GM12878 (cell line): ENCODE measurements around the gene RPL29. TPM values are rescaled to one million over a fixed set of nuclear protein-coding genes. Genes with fewer than 3 reads are reported as not detected.

Experiments used
- BMI1 ChIP-seq: fragments of 450-650 bp; IDR thresholded peaks from 2 replicates; pipeline ENCODE4 v1.6.1; 2016; ENCODE audit warnings: mild to moderate bottlenecking, moderate library complexity, borderline replicate concordance
- CBX5 ChIP-seq: sonication (generic); IDR thresholded peaks from 2 replicates; pipeline ENCODE4 v1.6.1; 2016; ENCODE audit warnings: low read depth, moderate library complexity, mild to moderate bottlenecking, inconsistent platforms
- CHD2 ChIP-seq: IDR thresholded peaks from 2 replicates; pipeline ENCODE4 v1.6.1; 2011; ENCODE audit warnings: low read depth, low read length, improper control_type of control experiment, borderline replicate concordance
- ESRRA ChIP-seq: IDR thresholded peaks from 2 replicates; pipeline ENCODE4 v1.6.1; 2012; ENCODE audit warnings: mild to moderate bottlenecking, low read length, improper control_type of control experiment
- ETV6 ChIP-seq, 2 experiments: fragments of 450-650 bp in 1 of 2; IDR thresholded peaks in 1 of 2; conservative IDR thresholded peaks in 1 of 2; 2 replicates each; pipeline ENCODE4 v1.6.1; 2014; ENCODE audit warnings: antibody characterized with exemption in 1 of 2, borderline replicate concordance in 1 of 2, low read depth in 1 of 2, mild to moderate bottlenecking in 1 of 2, moderate library complexity in 1 of 2
- HDAC6 ChIP-seq: fragments of 200-600 bp; sonication (generic); IDR thresholded peaks from one replicate; pipeline ENCODE4 v1.8.0; 2017; ENCODE audit warnings: antibody characterized with exemption; ENCODE audit not compliant: unreplicated experiment
- IKZF2 ChIP-seq, 2 experiments: fragments of 450-650 bp; IDR thresholded peaks; 2 replicates each; pipeline ENCODE4 v1.6.1; 2017; ENCODE audit warnings: mild to moderate bottlenecking in 2 of 2, moderate library complexity in 2 of 2
- IRF4 ChIP-seq: IDR thresholded peaks from 2 replicates; pipeline ENCODE4 v1.6.1; 2011; ENCODE audit warnings: low read depth, low read length
- MEF2A ChIP-seq: IDR thresholded peaks from 2 replicates; pipeline ENCODE4 v1.6.1; 2011; ENCODE audit warnings: low read depth, mild to moderate bottlenecking, low read length, moderate library complexity; ENCODE audit not compliant: insufficient read depth
- NFIC ChIP-seq: IDR thresholded peaks from 2 replicates; pipeline ENCODE4 v1.6.1; 2012; ENCODE audit warnings: low read depth, mild to moderate bottlenecking, inconsistent platforms, low read length, moderate library complexity
- NFXL1 ChIP-seq: fragments of 450-650 bp; IDR thresholded peaks from 2 replicates; pipeline ENCODE4 v1.6.1; 2017; ENCODE audit warnings: antibody characterized with exemption, mild to moderate bottlenecking, borderline replicate concordance
- RAD21 ChIP-seq: IDR thresholded peaks from 2 replicates; pipeline ENCODE4 v1.6.1; 2011; ENCODE audit warnings: mild to moderate bottlenecking, low read depth, low read length, moderate library complexity; ENCODE audit not compliant: insufficient read depth
- STAT3 ChIP-seq: IDR thresholded peaks from 2 replicates; pipeline ENCODE4 v1.6.1; 2011; ENCODE audit warnings: low read depth, low read length, improper control_type of control experiment
- SUZ12 ChIP-seq: fragments of 200-600 bp; sonication (generic); IDR thresholded peaks from one replicate; pipeline ENCODE4 v1.6.1; 2018; ENCODE audit warnings: antibody characterized with exemption, mild to moderate bottlenecking; ENCODE audit not compliant: unreplicated experiment
- TCF3 ChIP-seq: IDR thresholded peaks from 2 replicates; pipeline ENCODE4 v1.6.1; 2012; ENCODE audit warnings: low read depth, mild to moderate bottlenecking, low read length, borderline replicate concordance; ENCODE audit not compliant: insufficient read depth
- polyA plus RNA-seq, 11 experiments: library from polyadenylated mRNA; depleted of rRNA in 4 of 11; unstranded in 6 of 11; stranded (reverse) in 5 of 11; fragments of >200 nt; fragmentation: Nextera tagmentation in 4 of 11; fragmentation: Illumina TruSeq in 1 of 11; extraction: Ambion mirVana in 4 of 11; extraction: Trizol in 1 of 11; gene quantifications; 1 replicate in 1 of 11; 2 replicates in 10 of 11; pipeline versions ENCODE4 v1.2.1 to v1.2.3, GENCODE V29; 2011 to 2016; ENCODE audit warnings: inconsistent platforms in 2 of 11, missing spikeins in 2 of 11, low read depth in 1 of 11
- total RNA-seq, 4 experiments: library from RNA; depleted of rRNA in 3 of 4; stranded (reverse); fragments of >200 nt in 3 of 4; fragmentation: Illumina TruSeq in 1 of 4; extraction: Trizol in 1 of 4; gene quantifications; 2 replicates each; pipeline versions ENCODE4 v1.2.1 to v1.2.3, GENCODE V29; 2013 to 2021
- TF ChIP-seq, protein P1 (sequence below): fragments of 450-650 bp; IDR thresholded peaks from 2 replicates; pipeline ENCODE4 v1.6.1; 2016; ENCODE audit warnings: mild to moderate bottlenecking, moderate library complexity, borderline replicate concordance
- TF ChIP-seq, protein P2 (sequence below): fragments of 450-650 bp; IDR thresholded peaks from 2 replicates; pipeline ENCODE4 v1.6.1; 2018; ENCODE audit warnings: borderline replicate concordance, mild to moderate bottlenecking; ENCODE audit not compliant: partially characterized antibody
- TF ChIP-seq, protein P3 (sequence below): IDR thresholded peaks from 2 replicates; pipeline ENCODE4 v1.6.1; 2011; ENCODE audit warnings: mild to moderate bottlenecking, low read depth, low read length, moderate library complexity; ENCODE audit not compliant: insufficient replicate concordance
- TF ChIP-seq, protein P4 (sequence below): IDR thresholded peaks from 2 replicates; pipeline ENCODE4 v1.6.1; 2011; ENCODE audit warnings: low read depth, mild to moderate bottlenecking, low read length, moderate library complexity, borderline replicate concordance; ENCODE audit errors: extremely low read depth

The RPL29 gene
- total and polyA plus RNA-seq, 10 of the 15 experiments (the other 5 are each of a cell fraction or from before 2014, with no cell fraction given): 1,053 to 2,477 (median 1,657) TPM

DNA sequence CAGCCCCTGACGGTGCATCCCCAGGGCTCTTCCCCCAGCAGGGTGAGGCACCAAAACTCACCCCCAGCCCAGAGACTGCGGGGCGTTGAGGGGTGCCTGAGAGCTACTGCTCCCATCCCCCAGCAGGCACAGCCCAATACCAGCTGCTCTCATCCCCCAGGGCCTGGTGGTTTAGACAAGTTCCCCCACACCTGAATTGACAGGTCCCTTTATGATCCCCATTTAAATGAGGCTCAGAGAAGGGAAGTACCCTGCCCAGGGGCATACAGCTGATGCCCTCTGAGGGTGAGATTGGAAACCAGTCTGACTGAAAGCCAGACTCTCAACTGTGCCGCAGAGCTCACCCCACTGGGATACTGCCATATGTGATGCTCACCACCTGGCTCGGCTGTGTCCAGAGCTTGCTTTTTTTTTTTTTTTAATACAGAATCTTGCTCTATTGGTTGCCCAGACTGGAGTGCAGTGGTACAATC, 40.6 kb upstream of the RPL29 start (continued):
- TF ChIP-seq, protein P1, sequence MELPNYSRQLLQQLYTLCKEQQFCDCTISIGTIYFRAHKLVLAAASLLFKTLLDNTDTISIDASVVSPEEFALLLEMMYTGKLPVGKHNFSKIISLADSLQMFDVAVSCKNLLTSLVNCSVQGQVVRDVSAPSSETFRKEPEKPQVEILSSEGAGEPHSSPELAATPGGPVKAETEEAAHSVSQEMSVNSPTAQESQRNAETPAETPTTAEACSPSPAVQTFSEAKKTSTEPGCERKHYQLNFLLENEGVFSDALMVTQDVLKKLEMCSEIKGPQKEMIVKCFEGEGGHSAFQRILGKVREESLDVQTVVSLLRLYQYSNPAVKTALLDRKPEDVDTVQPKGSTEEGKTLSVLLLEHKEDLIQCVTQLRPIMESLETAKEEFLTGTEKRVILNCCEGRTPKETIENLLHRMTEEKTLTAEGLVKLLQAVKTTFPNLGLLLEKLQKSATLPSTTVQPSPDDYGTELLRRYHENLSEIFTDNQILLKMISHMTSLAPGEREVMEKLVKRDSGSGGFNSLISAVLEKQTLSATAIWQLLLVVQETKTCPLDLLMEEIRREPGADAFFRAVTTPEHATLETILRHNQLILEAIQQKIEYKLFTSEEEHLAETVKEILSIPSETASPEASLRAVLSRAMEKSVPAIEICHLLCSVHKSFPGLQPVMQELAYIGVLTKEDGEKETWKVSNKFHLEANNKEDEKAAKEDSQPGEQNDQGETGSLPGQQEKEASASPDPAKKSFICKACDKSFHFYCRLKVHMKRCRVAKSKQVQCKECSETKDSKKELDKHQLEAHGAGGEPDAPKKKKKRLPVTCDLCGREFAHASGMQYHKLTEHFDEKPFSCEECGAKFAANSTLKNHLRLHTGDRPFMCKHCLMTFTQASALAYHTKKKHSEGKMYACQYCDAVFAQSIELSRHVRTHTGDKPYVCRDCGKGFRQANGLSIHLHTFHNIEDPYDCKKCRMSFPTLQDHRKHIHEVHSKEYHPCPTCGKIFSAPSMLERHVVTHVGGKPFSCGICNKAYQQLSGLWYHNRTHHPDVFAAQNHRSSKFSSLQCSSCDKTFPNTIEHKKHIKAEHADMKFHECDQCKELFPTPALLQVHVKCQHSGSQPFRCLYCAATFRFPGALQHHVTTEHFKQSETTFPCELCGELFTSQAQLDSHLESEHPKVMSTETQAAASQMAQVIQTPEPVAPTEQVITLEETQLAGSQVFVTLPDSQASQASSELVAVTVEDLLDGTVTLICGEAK: no peak
- TF ChIP-seq, protein P2, sequence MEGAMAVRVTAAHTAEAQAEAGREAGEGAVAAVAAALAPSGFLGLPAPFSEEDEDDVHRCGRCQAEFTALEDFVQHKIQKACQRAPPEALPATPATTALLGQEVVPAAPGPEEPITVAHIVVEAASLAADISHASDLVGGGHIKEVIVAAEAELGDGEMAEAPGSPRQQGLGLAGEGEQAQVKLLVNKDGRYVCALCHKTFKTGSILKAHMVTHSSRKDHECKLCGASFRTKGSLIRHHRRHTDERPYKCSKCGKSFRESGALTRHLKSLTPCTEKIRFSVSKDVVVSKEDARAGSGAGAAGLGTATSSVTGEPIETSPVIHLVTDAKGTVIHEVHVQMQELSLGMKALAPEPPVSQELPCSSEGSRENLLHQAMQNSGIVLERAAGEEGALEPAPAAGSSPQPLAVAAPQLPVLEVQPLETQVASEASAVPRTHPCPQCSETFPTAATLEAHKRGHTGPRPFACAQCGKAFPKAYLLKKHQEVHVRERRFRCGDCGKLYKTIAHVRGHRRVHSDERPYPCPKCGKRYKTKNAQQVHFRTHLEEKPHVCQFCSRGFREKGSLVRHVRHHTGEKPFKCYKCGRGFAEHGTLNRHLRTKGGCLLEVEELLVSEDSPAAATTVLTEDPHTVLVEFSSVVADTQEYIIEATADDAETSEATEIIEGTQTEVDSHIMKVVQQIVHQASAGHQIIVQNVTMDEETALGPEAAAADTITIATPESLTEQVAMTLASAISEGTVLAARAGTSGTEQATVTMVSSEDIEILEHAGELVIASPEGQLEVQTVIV: no peak
- TF ChIP-seq ETV6 (conservative IDR thresholded peaks at IDR 0.05 in 1 of 2, IDR thresholded peaks at IDR 0.05 in 1 of 2; ENCODE audit: borderline replicate concordance in 1 of 2, low read depth in 1 of 2): no peak
- TF ChIP-seq NFXL1: no peak
- no peak for TF ChIP-seq HDAC6
- TF ChIP-seq, protein P3, sequence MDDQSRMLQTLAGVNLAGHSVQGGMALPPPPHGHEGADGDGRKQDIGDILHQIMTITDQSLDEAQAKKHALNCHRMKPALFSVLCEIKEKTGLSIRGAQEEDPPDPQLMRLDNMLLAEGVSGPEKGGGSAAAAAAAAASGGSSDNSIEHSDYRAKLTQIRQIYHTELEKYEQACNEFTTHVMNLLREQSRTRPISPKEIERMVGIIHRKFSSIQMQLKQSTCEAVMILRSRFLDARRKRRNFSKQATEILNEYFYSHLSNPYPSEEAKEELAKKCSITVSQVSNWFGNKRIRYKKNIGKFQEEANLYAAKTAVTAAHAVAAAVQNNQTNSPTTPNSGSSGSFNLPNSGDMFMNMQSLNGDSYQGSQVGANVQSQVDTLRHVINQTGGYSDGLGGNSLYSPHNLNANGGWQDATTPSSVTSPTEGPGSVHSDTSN: no peak
- no peak for TF ChIP-seq MEF2A
- no peak for TF ChIP-seq STAT3
- TF ChIP-seq, protein P4, sequence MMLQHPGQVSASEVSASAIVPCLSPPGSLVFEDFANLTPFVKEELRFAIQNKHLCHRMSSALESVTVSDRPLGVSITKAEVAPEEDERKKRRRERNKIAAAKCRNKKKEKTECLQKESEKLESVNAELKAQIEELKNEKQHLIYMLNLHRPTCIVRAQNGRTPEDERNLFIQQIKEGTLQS: no peak
- no peak for TF ChIP-seq IRF4
- TF ChIP-seq TCF3: peak; percentile 57; the same call in 1 of the 2 replicates
- TF ChIP-seq RAD21: no peak
- TF ChIP-seq SUZ12: no peak
- peak; percentile 12 to 52; a peak in 2 of 4 replicates for TF ChIP-seq IKZF2 (IDR thresholded peaks at IDR 0.05)
- TF ChIP-seq NFIC: no peak
- TF ChIP-seq CBX5: no peak
- TF ChIP-seq ESRRA: no peak
- TF ChIP-seq CHD2: peak; percentile 69
- TF ChIP-seq BMI1: no peak
